ENCODE data around the gene COL27A1.

GRCh38 chr9:114237247-114237646, 81.9 kb downstream of the COL27A1 start:
- TF ChIP-seq CTCF (IDR thresholded peaks at IDR 0.05): no peak
- TF ChIP-seq POLR2A (IDR thresholded peaks at IDR 0.05): no peak
